Kidney (tissue), 14 donors: ENCODE data around the gene CHMP4B. TPM values are rescaled to one million over a fixed set of nuclear protein-coding genes. Genes with fewer than 3 reads are reported as not detected.

Experiments used
- DNase-seq, 5 donors: peaks; one replicate each; pipeline ENCODE4 v3.0.0-alpha.2; 2013 to 2020
- FAIRE-seq: peaks from 2 replicates; lab custom pipeline; 2012; peaks lifted over from hg19 to GRCh38; lab: Jason Lieb, UNC
- H3K27ac ChIP-seq, 2 donors: one replicate each; pipeline ENCODE4 v1.7.0; 2013; ENCODE audit warnings: low read depth in 2 of 2, low read length in 2 of 2, inconsistent platforms in 1 of 2
- H3K27me3 ChIP-seq: one replicate; pipeline ENCODE4 v1.7.1; 2013; ENCODE audit warnings: low read length, inconsistent platforms; ENCODE audit not compliant: control insufficient read depth, insufficient read depth
- H3K36me3 ChIP-seq, 3 donors: one replicate each; pipeline versions ENCODE4 v1.7.0 to v1.7.1; 2013; ENCODE audit warnings: low read length in 3 of 3, control low read depth in 1 of 3, inconsistent platforms in 1 of 3; ENCODE audit not compliant: insufficient read depth in 3 of 3, control insufficient read depth in 2 of 3
- H3K4me1 ChIP-seq, 3 donors: one replicate each; pipeline versions ENCODE4 v1.7.0 to v1.7.1; 2013; ENCODE audit warnings: low read length in 3 of 3, inconsistent platforms in 1 of 3, low read depth in 1 of 3; ENCODE audit not compliant: control insufficient read depth in 2 of 3, insufficient read depth in 2 of 3
- H3K4me3 ChIP-seq, 3 donors: one replicate each; pipeline versions ENCODE4 v1.7.0 to v1.8.1; 2013; ENCODE audit warnings: low read length in 3 of 3, control low read depth in 1 of 3, inconsistent platforms in 1 of 3
- H3K9ac ChIP-seq, 3 donors: one replicate each; pipeline versions ENCODE4 v1.7.0 to v1.7.1; 2013; ENCODE audit warnings: low read length in 3 of 3, control low read depth in 1 of 3, inconsistent platforms in 1 of 3
- H3K9me3 ChIP-seq, 3 donors: one replicate each; pipeline versions ENCODE4 v1.7.0 to v1.7.1; 2013; ENCODE audit warnings: low read length in 3 of 3, control low read depth in 1 of 3, inconsistent platforms in 1 of 3; ENCODE audit not compliant: control insufficient read depth in 2 of 3, insufficient read depth in 1 of 3
- intact Hi-C: fragments of 100-400 bp; cut with DNase I; formaldehyde crosslinking; loops from one replicate; pipeline ENCODE4 v1.11.1; 2022
- polyA plus RNA-seq: library from polyadenylated mRNA; stranded (reverse); fragments of 350-450 nt; fragmentation: Illumina TruSeq; extraction: RNeasy Lipid Tissue Mini Kit (QIAGEN cat#74804); gene quantifications from one replicate; pipeline ENCODE4 v1.2.3, GENCODE V29; 2014; ENCODE audit warnings: low read depth, low replicate concordance; ENCODE audit not compliant: insufficient read depth
- total RNA-seq: library from RNA; stranded (reverse); fragmentation: NEBNext Ultra II Directional; extraction: Animal tissue kit (Norgen Biotek cat#: 25700); gene quantifications from one replicate; pipeline ENCODE4 v1.2.1, GENCODE V29; 2021
- TF ChIP-seq, protein P1 (sequence below): IDR thresholded peaks from 3 replicates; pipeline ENCODE4 v1.5.1; 2012; ENCODE audit warnings: mild to moderate bottlenecking, moderate library complexity, borderline replicate concordance; ENCODE audit not compliant: insufficient read depth; ENCODE audit errors: extremely low read depth
- donor health status: control.
- donor health status: control.
- donor health status: control.
- donor health status: control.
- donor health status: control.
- donor health status: DM: yes; HTN: yes; CAD: no.
- donor health status: Normal renal cell carcinoma (clear cell type).

Gene CHMP4B
- total and polyA plus RNA-seq, 2 donors from 2014 or later: 104 to 137 TPM

DNA sequence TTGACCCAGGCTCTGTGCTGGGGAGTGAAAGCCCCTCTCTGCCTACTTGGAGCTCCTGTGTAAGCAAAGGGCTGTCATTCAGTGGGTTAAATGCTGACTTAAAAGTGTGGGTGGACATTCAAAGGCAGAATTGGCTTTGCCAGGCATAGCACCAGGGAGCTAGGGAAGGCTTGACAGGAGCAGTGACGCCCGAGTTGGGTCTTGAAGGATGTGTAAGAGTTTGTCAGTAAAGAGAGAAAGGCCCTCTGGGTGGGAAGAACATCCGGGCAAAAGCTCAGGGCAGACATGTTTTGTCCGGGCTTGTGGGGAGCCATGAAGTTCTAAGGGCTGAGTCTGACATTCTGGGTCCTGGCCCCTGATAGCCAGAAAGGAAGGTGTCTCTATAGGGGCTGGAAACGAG, 27.9 kb upstream of the CHMP4B start:
- Histone ChIP-seq H3K9ac (no peak overlapping the region), H3K4me3 (no peak overlapping the region), H3K27ac (no peak overlapping the region), H3K27me3 (no peaks in the 10 kb centered on the region), H3K36me3 (no peaks in the 10 kb centered on the region), H3K9me3 (no peaks in the 10 kb centered on the region), H3K4me1 (peaks cover 0 to 2% (median 0%) of the 10 kb centered on the region in 3 donors)
- DNase-seq (no peak), FAIRE-seq (no peak)
- intact Hi-C loops: no loop called here
- TF ChIP-seq, protein P1, sequence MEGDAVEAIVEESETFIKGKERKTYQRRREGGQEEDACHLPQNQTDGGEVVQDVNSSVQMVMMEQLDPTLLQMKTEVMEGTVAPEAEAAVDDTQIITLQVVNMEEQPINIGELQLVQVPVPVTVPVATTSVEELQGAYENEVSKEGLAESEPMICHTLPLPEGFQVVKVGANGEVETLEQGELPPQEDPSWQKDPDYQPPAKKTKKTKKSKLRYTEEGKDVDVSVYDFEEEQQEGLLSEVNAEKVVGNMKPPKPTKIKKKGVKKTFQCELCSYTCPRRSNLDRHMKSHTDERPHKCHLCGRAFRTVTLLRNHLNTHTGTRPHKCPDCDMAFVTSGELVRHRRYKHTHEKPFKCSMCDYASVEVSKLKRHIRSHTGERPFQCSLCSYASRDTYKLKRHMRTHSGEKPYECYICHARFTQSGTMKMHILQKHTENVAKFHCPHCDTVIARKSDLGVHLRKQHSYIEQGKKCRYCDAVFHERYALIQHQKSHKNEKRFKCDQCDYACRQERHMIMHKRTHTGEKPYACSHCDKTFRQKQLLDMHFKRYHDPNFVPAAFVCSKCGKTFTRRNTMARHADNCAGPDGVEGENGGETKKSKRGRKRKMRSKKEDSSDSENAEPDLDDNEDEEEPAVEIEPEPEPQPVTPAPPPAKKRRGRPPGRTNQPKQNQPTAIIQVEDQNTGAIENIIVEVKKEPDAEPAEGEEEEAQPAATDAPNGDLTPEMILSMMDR: no peak

DNA sequence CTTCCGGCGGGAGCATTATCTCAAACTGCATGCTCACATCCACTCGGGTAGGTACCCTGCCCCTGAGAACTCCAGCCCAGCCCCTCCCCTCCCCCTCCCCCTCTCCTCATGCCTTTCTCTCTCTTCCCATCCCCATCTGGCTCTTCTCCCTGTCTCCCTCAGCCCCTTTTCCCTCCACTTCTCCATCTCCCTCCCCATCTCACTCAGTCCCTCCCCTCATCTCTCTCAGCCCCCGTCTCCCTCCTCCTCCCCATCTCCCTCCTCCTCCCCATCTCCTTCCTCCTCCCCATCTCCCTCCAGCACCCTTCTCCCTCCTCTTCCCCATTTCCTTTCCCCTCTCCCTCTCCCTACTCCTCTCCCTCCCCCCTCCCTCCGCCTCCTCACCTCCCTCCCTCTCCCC, 27.3 kb upstream of the CHMP4B start:
- Histone ChIP-seq H3K36me3 (no peaks in the 10 kb centered on the region), H3K9ac (no peak overlapping the region), H3K4me3 (no peak overlapping the region), H3K9me3 (no peaks in the 10 kb centered on the region), H3K4me1 (peaks cover 0 to 2% (median 0%) of the 10 kb centered on the region in 3 donors), H3K27me3 (no peaks in the 10 kb centered on the region), H3K27ac (no peak overlapping the region)
- DNase-seq: no peak
- TF ChIP-seq, protein P1: no peak
- intact Hi-C loops: no loop called here
- no peak for FAIRE-seq

DNA sequence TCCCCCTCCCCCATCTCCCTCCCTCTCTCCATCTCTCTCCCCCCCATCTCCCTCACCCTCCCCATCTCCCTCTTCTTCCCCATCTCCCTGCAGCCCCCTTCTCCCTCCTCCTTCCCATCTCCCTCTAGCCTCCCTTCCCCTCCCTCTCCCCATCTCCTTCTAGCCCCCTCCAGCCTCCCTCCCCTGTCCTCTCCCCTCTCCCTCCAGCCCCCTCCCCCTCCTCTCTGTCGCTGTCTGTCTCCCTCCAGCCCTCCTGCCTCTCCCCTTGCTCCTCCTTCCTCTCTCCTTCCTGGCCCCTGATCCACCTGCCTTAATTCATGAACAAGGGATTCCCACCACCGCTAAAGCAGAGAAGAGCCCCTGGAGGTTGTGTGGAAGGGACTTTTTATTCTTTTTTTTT, 26.9 kb upstream of the CHMP4B start:
- Histone ChIP-seq H3K27me3 (no peaks in the 10 kb centered on the region), H3K9ac (no peak overlapping the region), H3K9me3 (no peaks in the 10 kb centered on the region), H3K27ac (no peak overlapping the region), H3K4me1 (peaks cover 0 to 2% (median 0%) of the 10 kb centered on the region in 3 donors), H3K4me3 (no peak overlapping the region), H3K36me3 (no peaks in the 10 kb centered on the region)
- no peak for FAIRE-seq
- intact Hi-C loops: no loop called here
- TF ChIP-seq, protein P1: no peak
- DNase-seq: no peak

DNA sequence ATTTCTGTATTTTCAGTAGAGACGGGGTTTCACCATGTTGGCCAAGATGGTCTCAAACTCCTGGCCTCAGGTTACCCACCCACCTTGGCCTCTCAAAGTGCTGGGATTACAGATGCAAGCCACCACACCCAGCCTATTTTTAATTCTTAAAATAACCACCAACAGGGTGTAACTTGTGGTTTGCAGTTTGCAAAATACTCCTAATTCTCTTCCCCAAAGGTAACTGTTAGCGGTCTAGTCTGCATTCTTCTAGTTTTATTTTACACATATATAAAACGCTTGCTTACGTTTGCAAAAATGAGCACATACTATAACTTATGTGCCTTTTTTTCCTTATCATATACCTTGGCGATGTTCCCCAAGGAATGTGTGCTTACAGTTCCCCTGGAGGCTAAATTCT, 25.6 kb upstream of the CHMP4B start:
- DNase-seq (no peak), FAIRE-seq (no peak)
- H3K36me3 ChIP-seq: no peaks in the 10 kb centered on the region
- H3K27me3 ChIP-seq: no peaks in the 10 kb centered on the region
- H3K9ac ChIP-seq: no peak overlapping the region
- H3K9me3 ChIP-seq: no peaks in the 10 kb centered on the region
- no peak overlapping the region for H3K4me3 ChIP-seq
- H3K4me1 ChIP-seq: peaks cover 0 to 4% (median 0%) of the 10 kb centered on the region in 3 donors
- intact Hi-C loops: no loop called here
- H3K27ac ChIP-seq: no peak overlapping the region
- TF ChIP-seq, protein P1: no peak
